Natural killer cell (primary cell): Measurements from ENCODE around the gene EDEM2. TPM values are rescaled to one million over a fixed set of nuclear protein-coding genes. Genes with fewer than 3 reads are reported as not detected.

ENCODE experiments used
- ATAC-seq, 3 donors: fragments of 150-1000 bp in 2 of 3; fragments of 200-7000 bp in 1 of 3; cut with Tn5 transposase; 1 replicate in 1 of 3; 2 replicates in 2 of 3; pipeline ENCODE4 v1.10.0; 2021; ENCODE audit warnings: mild to moderate bottlenecking in 2 of 3, moderate library complexity in 2 of 3
- DNase-seq, 2 donors: peaks; one replicate each; pipeline versions ENCODE4 v3.0.0 to v3.0.0-alpha.2; 2013 to 2021; ENCODE audit warnings: mixed read lengths in 1 of 2
- H3K27ac ChIP-seq: one replicate; pipeline ENCODE4 v1.5.1; 2013; ENCODE audit warnings: mild to moderate bottlenecking, low read length
- H3K27me3 ChIP-seq: one replicate; pipeline ENCODE4 v1.6.1; 2013; ENCODE audit warnings: low read length; ENCODE audit not compliant: control insufficient read depth, insufficient read depth
- H3K36me3 ChIP-seq: one replicate; pipeline ENCODE4 v1.6.1; 2013; ENCODE audit warnings: low read length; ENCODE audit not compliant: control insufficient read depth, insufficient read depth
- H3K4me1 ChIP-seq: one replicate; pipeline ENCODE4 v1.6.1; 2013; ENCODE audit warnings: low read length; ENCODE audit not compliant: control insufficient read depth, insufficient read depth
- H3K4me3 ChIP-seq: one replicate; pipeline ENCODE4 v1.5.1; 2013; ENCODE audit warnings: low read length
- H3K9me3 ChIP-seq: one replicate; pipeline ENCODE4 v1.6.1; 2013; ENCODE audit warnings: low read length; ENCODE audit not compliant: control insufficient read depth, insufficient read depth
- H3K27ac Mint-ChIP-seq, 2 donors: one replicate each; pipeline ENCODE4 v1.8.0; 2022; ENCODE audit warnings: mild to moderate bottlenecking in 2 of 2, mixed read lengths in 2 of 2, moderate library complexity in 1 of 2
- H3K27me3 Mint-ChIP-seq, 2 donors: one replicate each; pipeline ENCODE4 v1.8.0; 2022; ENCODE audit warnings: low read depth in 2 of 2, mixed read lengths in 2 of 2
- H3K36me3 Mint-ChIP-seq: one replicate; pipeline ENCODE4 v1.8.0; 2022; ENCODE audit warnings: mixed read lengths
- H3K4me1 Mint-ChIP-seq, 2 donors: one replicate each; pipeline ENCODE4 v1.8.0; 2022; ENCODE audit warnings: mixed read lengths in 2 of 2
- H3K4me3 Mint-ChIP-seq: one replicate; pipeline ENCODE4 v1.8.0; 2022; ENCODE audit warnings: mild to moderate bottlenecking, moderate library complexity, mixed read lengths
- H3K9me3 Mint-ChIP-seq, 2 donors: one replicate each; pipeline ENCODE4 v1.8.0; 2022; ENCODE audit warnings: mixed read lengths in 2 of 2
- WGBS: methylation state at CpG from one replicate; pipeline ENCODE4 v1.1.7; 2013; ENCODE audit warnings: missing lambda C conversion rate; ENCODE audit not compliant: insufficient coverage; 5-methylcytosine and 5-hydroxymethylcytosine counted together
- intact Hi-C: fragments of 100-400 bp; cut with micrococcal nuclease; formaldehyde crosslinking; loops from one replicate; pipeline ENCODE4 v1.14.2; 2022
- total RNA-seq, 4 donors: library from RNA; stranded (reverse); fragments of 120-200 nt in 1 of 4; gene quantifications; one replicate each; pipeline versions ENCODE4 v1.2.3 to v1.2.4, GENCODE V29; 2013 to 2022
- TF ChIP-seq, protein P1 (sequence below): fragments of 200-600 bp; IDR thresholded peaks from one replicate; pipeline ENCODE4 v1.8.0; 2022; ENCODE audit warnings: antibody characterized with exemption

EDEM2 gene
- total RNA-seq, 3 donors from 2014 or later (not counting 1 experiment from before 2014, with no cell fraction given) = 20.0 to 27.4 (median 25.3) TPM

DNA sequence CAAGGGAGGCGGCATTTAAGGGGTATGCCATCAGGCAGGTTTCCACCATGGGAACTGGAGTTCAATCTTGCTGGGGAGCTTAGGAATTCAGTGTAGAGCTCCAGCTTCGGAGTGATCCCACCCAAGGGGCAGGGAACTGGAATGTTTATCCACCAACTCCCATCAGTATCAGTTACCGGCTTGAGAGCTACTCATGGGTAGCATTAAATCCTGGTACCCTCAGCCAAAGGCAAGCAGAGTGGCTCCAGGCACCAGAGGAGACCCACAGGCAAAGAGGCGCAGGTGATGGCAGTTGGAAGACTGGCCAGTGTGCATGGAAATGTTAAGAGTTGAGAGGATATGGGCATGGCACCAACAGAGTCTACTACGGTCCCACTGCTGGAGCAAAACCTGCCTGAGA, 14.1 kb downstream of the EDEM2 start:
- DNase-seq (no peak), ATAC-seq (no peak)
- Mint-ChIP-seq H3K4me1 (no peaks in the 10 kb centered on the region), H3K36me3 (peaks cover 9% of the 10 kb centered on the region), H3K4me3 (no peak overlapping the region), H3K27ac (no peak overlapping the region), H3K9me3 (no peaks in the 10 kb centered on the region), H3K27me3 (no peaks in the 10 kb centered on the region)
- over 99% methylated on average over 5 of the region's 5 CpGs for WGBS
- intact Hi-C loops = no loop called here
- TF ChIP-seq, protein P1, sequence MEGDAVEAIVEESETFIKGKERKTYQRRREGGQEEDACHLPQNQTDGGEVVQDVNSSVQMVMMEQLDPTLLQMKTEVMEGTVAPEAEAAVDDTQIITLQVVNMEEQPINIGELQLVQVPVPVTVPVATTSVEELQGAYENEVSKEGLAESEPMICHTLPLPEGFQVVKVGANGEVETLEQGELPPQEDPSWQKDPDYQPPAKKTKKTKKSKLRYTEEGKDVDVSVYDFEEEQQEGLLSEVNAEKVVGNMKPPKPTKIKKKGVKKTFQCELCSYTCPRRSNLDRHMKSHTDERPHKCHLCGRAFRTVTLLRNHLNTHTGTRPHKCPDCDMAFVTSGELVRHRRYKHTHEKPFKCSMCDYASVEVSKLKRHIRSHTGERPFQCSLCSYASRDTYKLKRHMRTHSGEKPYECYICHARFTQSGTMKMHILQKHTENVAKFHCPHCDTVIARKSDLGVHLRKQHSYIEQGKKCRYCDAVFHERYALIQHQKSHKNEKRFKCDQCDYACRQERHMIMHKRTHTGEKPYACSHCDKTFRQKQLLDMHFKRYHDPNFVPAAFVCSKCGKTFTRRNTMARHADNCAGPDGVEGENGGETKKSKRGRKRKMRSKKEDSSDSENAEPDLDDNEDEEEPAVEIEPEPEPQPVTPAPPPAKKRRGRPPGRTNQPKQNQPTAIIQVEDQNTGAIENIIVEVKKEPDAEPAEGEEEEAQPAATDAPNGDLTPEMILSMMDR = no peak
- Histone ChIP-seq H3K27me3 (no peaks in the 10 kb centered on the region), H3K9me3 (no peaks in the 10 kb centered on the region), H3K4me1 (no peaks in the 10 kb centered on the region), H3K27ac (no peak overlapping the region), H3K4me3 (no peak overlapping the region), H3K36me3 (peaks cover 67% of the 10 kb centered on the region)

DNA sequence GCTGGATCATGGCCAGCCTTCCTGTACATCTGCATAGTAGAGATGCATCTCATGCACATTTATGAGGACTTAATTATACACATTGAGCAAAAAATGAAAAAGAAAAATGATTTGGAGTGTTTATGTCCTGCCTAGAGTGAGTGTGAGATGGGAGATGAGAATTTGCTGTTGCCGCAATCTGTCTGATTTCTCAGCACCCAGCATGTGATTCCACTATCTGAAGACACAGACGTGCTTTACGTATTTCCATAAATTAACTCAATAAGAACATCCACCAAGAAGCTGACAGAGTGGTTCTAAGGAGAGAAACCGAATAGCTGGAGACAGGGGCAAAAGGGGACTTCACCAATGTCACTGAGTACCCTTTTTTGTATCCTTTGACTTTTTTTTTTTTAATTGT, 15.2 kb downstream of the EDEM2 start:
- Histone ChIP-seq H3K36me3 (peaks cover 67% of the 10 kb centered on the region), H3K9me3 (no peaks in the 10 kb centered on the region), H3K27me3 (no peaks in the 10 kb centered on the region), H3K27ac (no peak overlapping the region), H3K4me3 (no peak overlapping the region), H3K4me1 (no peaks in the 10 kb centered on the region)
- Mint-ChIP-seq H3K9me3 (no peaks in the 10 kb centered on the region), H3K4me1 (no peaks in the 10 kb centered on the region), H3K27me3 (no peaks in the 10 kb centered on the region), H3K27ac (no peak overlapping the region), H3K36me3 (peaks cover 17% of the 10 kb centered on the region), H3K4me3 (no peak overlapping the region)
- intact Hi-C loops = no loop called here
- DNase-seq (no peak), ATAC-seq (no peak)
- WGBS = 100% methylated on average over 3 of the region's 4 CpGs
- TF ChIP-seq, protein P1 = no peak

DNA sequence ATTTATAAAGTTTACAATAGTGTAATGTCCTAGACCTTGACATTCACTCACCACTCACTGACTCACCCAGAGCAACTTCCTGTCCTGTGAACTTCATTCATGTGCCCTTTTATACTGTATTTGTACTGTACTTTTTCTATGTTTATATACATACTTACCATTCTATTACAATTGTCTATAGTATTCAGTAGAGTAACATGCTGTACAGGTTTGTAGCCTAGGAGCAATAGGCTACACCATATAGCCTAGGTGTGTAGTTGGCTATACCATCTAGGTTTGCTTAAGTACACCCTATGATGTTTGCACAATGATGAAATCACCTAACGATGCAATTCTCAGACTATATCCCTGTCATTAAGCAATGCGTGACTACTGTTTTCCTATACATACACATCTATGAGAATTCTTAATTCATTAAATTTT, 17.5 kb downstream of the EDEM2 start:
- no peaks in the 10 kb centered on the region for H3K4me1 ChIP-seq
- H3K4me3 Mint-ChIP-seq = no peak overlapping the region
- H3K27me3 ChIP-seq = no peaks in the 10 kb centered on the region
- H3K9me3 ChIP-seq = no peaks in the 10 kb centered on the region
- H3K27ac Mint-ChIP-seq = no peak overlapping the region
- no peaks in the 10 kb centered on the region for H3K4me1 Mint-ChIP-seq
- no peak overlapping the region for H3K4me3 ChIP-seq
- H3K36me3 ChIP-seq = peaks cover 63% of the 10 kb centered on the region
- H3K9me3 Mint-ChIP-seq = no peaks in the 10 kb centered on the region
- H3K27ac ChIP-seq = no peak overlapping the region
- DNase-seq = no peak
- H3K36me3 Mint-ChIP-seq = peaks cover 26% of the 10 kb centered on the region
- no peaks in the 10 kb centered on the region for H3K27me3 Mint-ChIP-seq
- no peak for ATAC-seq
- 80% methylated on average over 1 of the region's 2 CpGs for WGBS
- intact Hi-C loops = no loop called here
- TF ChIP-seq, protein P1 = no peak

DNA sequence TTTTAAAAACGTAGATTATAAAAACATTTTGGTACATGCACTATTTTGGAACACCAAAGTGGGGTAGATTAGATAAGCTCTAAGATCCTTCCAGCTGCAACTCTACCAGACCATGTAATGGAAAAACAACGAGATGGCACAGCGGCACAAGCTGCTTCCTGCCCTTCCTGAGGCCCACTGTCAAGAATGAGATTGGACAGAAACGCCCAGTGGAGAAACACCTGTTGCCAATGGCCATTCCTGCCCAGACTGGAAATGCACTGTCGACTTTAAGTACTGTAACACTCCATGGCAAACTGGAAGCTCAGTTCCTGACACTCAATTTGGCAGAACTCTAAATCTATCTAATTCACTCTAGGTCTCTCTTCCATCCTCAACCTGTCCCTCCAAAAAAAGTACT, 21.4 kb downstream of the EDEM2 start:
- H3K36me3 Mint-ChIP-seq = peaks cover 16% of the 10 kb centered on the region
- peaks cover 65% of the 10 kb centered on the region for H3K36me3 ChIP-seq
- no peak overlapping the region for H3K27ac ChIP-seq
- no peak overlapping the region for H3K4me3 Mint-ChIP-seq
- no peaks in the 10 kb centered on the region for H3K4me1 Mint-ChIP-seq
- 96% methylated on average over 5 of the region's 5 CpGs for WGBS
- DNase-seq = no peak
- TF ChIP-seq, protein P1 = no peak
- H3K4me1 ChIP-seq = no peaks in the 10 kb centered on the region
- H3K27me3 ChIP-seq = no peaks in the 10 kb centered on the region
- H3K9me3 ChIP-seq = no peaks in the 10 kb centered on the region
- H3K4me3 ChIP-seq = no peak overlapping the region
- no peak for ATAC-seq
- H3K27me3 Mint-ChIP-seq = no peaks in the 10 kb centered on the region
- H3K27ac Mint-ChIP-seq = no peak overlapping the region
- intact Hi-C loops = no loop called here
- no peaks in the 10 kb centered on the region for H3K9me3 Mint-ChIP-seq
